SIG-M5 treated with dmso at 0.1 percent for 504 hours (cell line): ENCODE measurements around the gene ARHGAP15.
"Not testable (repeated sequence)": the region's sequence is repeated elsewhere in the genome, so short reads cannot be mapped to it uniquely, and the experiment has no call there.

Experiments used
- DNase-seq: peaks from one replicate; lab custom pipeline; 2025; ENCODE audit not compliant: unreplicated experiment; lab: John Stamatoyannopoulos, UW

The ARHGAP15 gene

DNA sequence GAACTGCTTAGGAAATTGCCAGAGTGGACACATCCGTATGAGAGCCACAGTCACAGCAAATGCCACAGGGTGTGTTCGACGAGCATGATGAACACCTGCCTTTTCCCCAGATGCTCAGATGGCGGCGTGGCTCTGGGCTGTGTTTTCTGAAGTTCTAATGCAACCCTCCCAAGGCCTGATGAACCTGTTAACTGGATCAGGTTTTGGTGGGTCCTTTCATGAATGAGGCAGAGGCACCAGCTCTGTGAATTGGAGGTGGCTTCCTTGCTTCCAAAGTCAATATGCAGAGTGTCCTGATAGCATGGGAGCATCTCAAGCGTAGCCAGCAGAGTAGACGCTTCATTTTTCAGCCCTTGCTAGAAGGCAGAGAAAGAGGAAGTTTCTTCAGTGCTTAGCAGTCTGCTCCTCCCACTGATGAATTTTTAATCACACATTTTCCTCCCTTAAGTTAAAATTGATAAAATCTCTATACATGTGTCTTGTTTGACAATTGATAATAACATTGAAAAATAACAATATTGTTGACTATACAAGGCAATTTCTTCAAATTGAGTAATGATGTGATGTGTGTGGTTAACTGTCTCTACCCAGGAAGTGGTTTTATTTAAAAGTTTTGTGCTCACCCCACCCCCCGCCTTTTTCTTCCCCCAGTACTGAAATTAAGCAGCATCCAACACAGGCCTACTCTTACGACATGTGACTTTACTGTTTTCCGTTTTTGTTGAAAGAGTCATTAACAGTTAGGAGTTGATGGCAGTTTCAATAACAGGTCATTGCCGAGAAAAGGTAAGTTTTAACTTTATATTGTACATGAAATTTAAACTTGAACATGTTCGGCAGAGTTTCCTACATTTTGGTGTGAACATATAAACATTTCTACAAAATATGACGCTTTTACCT lies at the start of gene ARHGAP15:
TSS of gene ARHGAP15 (plus strand) at position 739 of the 900 bp plus-strand sequence.
- DNase-seq: peak; percentile 98

GRCh38 chr2:143081616-143082015 lies 47.6 kb upstream of the ARHGAP15 start:
- DNase-seq: no peak

- DNase-seq: peak; percentile 67
Measured at GRCh38 chr2:143083636-143084035, 45.6 kb upstream of the ARHGAP15 start.

DNA sequence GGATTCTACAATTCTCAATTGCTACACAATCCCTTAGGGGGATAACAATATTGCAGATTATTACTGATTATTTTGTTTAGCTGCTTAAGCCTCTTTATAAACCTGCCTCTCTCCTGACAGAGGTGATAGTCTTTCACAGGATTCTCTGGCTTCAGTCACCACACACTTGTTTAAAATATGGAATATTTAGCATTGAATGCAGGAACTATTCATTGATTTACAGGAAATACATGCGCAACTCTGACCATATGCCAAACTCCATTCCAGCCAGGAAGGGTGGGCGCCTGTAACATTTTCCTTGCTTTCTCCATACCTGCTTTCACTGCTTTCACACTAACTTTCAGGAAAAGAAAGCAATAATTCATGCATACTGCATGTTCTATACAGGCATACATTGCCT lies 44.8 kb upstream of the ARHGAP15 start:
- no peak for DNase-seq

DNA sequence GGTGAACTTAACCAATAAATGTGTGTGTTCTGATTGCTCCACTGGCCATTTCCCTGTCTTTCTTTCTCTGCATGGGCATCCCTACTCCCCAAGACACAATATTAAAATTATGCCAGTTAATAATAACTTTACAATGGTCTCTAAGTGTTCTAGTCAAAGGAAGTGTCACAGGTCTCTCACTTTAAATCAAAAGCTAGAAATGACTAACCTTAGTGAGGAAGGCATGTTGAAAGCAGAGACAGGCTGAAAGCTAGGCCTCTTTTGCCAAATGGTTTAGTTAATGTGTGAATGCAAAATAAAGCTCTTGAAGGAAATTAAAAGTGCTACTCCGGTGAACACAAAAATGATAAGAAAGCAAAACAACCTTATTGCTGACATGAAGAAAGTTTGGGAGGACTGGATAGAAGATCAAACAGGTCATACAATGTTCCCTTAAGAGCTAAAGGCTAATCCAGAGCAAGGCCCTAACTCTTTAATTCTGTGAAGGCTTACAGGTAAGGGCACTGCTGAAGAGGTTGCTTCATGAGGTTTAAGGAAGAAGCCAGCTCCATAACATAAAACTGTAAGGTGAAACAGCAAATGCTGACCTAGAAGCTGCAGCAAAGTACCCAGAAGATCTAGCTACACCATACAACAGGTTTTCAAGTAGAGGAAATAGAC lies 44.0 kb upstream of the ARHGAP15 start:
- no peak for DNase-seq

DNA sequence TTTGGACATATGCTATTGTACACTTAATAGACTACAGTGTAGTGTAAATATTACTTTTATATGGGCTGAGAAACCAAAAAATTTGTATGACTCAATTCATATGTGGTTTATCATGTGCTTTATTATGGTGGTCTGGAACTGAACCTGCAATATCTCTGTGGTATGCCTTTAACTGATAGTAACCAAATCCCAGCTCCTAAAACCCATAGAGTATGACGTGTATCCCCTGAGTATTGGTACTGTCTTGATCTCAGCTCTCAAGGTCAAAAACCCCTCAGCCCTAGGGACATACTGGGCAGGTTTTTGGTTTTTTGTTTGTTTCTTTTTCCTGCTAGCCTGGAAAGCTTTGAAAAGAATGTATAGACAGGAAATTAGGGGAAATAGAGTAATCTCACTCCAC lies 42.2 kb upstream of the ARHGAP15 start:
- no peak for DNase-seq

DNA sequence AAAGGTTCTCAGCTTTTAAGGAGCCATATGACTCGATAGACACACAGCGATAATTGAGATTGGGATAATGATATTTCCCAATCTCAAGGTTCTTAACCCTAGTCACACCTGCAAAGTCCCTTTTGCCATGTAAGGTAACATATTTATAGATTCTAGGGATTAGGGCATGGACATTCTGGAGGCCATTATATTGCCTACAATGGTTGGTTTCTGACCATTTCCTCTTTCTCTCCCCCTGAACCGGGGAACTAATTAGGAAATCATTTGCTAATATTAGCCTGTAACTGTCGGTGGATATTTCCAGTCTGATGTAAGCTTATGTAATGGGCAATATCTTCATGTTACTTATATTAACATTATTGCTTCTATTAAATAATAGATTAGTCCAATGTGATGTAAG lies 40.8 kb upstream of the ARHGAP15 start:
- DNase-seq: peak; percentile 26

GRCh38 chr2:143089520-143089919 lies 39.7 kb upstream of the ARHGAP15 start:
- not testable (repeated sequence) for DNase-seq

DNA sequence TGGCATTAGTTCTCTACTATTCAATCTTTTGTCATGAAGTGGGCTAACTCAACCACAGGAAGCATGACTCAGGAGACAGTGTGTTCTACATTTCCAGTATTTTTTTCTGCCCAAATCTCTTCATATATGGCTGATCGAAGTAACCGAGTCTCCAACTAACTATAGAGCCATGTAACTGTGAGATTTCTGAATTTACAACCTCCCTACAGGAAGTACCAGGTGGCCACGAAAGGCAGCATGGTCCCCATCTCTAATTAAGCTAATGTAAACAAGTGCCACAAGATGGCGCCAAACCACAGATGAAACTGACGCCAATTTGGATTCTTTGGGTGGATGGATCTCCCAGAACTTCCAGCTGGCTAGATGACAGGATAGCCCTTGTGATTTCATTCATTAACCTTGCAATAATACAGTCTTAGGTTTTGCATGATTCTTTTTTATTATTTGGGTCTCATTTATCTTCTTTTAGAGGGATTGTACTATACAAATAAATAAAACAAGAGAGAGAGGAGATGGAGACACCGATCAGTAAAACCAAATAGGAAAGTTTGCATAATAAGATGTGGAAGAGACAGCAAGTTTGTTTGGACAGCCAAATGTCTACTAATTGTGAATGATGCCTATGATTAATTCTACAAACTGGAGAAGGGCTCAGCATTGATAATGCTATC lies 18.3 kb upstream of the ARHGAP15 start:
- peak; percentile 71 for DNase-seq

DNA sequence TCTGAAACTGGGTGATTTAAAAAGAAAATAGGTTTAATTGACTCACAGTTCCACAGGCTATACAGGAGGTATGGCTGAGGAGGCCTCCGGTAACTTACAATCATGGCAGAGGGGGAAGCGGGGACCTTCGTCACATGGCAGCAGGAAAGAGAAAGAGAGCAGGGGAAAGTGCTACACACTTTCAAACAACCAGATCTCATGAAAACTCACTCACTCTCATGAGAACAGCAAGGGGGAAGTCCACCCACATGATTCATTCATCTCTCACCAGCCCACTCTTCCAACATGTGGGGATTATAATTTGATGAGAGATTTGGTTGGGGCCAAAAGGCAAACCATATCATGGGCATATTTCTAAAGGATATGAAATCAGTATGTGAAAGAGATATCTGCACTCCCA lies 12.0 kb upstream of the ARHGAP15 start:
- DNase-seq: no peak

DNA sequence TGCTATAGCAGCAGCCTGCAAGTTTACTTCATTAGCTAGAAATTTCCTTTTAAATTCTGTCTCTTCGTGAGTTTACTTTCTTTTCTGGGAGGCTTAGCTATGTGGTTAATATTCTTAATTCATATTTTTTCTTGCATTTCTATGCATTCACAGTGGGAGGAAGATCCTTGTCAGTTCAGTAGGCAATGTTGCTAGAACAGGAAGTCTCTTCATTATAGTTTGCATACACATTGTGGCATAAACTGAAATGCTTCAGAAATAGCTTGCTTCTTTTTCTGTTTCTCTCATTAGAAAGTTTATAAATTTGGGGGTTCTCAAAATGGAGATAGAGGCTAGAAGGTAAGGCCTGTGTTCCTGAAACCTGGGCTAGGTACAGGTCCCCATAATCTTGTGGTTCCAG lies 8.1 kb upstream of the ARHGAP15 start:
- no peak for DNase-seq

GRCh38 chr2:143121957-143122356 lies 7.3 kb upstream of the ARHGAP15 start:
- DNase-seq: no peak

DNA sequence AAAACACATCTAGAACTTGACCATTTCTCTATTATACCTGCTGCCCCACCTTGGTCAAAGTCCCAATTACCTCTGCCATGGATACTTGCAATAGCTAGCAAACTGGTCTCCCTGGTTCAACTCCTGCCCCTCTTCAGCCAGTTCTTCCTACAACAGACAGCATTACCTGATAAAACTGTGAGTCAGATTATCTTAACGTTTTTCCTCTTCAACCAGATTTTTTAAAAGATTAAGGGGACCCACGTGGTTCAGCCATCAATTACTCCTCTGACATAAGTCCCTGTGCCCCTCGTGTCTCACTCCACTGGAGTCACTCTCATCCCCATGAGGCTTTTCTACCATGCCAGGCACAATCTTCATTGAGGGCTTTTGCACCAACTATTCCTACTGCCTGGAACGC lies 5.3 kb upstream of the ARHGAP15 start:
- DNase-seq: no peak

DNA sequence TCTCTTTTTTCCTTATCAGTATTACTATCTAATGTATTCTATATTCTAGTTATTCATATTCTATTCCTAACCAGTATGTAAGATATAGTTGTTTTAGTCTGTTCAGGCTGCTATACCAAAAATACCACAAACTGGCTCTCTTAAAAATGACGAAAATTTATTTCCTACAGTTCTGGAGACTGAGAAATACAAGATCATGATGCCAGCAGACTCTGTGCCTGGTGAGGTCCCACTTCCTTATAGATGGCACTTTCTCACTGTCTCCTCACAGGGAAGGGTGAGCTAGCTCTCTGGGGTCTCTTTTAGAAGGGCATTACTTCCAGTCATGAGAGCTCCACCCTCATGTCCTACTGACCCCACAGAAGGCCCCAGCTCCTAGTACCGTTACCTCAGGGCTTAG lies 4.8 kb upstream of the ARHGAP15 start:
- DNase-seq: peak; percentile 27

DNA sequence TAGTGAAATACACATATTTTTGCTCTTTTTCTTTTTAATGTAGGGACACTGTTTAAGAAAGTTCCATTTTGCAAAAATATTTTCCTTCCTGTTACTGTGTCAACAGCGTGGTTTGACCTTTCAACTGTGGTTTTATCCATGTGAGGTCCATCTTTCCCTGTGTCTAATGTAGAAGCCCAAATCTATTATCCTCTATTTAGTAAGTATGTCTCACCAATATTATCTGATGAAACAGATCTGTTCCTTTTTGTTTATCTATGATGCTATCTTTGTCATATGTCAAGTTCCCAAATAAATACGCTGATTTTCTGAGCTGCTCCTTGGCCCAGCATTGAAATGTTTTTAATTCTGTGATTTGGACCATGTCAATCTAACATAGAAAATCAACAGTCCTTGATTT lies 3.5 kb upstream of the ARHGAP15 start:
- no peak for DNase-seq

GRCh38 chr2:143132355-143132754 lies 3.1 kb downstream of the ARHGAP15 start:
- DNase-seq: peak; percentile 87

DNA sequence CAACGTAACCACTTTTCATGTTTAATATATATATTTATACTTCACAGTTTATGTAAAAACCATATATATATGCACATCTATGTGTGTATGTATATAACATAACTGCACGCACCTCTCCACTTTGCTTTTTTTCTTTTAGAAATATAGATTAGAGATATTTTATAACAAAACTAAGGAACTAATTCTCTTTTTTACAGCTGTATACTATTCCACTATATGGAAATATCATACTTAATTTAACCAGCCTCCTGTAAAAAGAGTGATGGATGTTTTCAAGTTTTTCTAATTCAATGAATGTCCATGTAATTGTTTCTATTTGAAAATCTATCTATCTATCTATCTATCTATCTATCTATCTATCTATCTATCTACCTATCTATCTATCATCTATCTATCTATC lies 4.6 kb downstream of the ARHGAP15 start:
- no peak for DNase-seq

- DNase-seq: peak; percentile 20
Measured at GRCh38 chr2:143138292-143138691, 9.1 kb downstream of the ARHGAP15 start.

GRCh38 chr2:143139835-143140393 lies 10.7 kb downstream of the ARHGAP15 start:
- DNase-seq: peak; percentile 39

DNA sequence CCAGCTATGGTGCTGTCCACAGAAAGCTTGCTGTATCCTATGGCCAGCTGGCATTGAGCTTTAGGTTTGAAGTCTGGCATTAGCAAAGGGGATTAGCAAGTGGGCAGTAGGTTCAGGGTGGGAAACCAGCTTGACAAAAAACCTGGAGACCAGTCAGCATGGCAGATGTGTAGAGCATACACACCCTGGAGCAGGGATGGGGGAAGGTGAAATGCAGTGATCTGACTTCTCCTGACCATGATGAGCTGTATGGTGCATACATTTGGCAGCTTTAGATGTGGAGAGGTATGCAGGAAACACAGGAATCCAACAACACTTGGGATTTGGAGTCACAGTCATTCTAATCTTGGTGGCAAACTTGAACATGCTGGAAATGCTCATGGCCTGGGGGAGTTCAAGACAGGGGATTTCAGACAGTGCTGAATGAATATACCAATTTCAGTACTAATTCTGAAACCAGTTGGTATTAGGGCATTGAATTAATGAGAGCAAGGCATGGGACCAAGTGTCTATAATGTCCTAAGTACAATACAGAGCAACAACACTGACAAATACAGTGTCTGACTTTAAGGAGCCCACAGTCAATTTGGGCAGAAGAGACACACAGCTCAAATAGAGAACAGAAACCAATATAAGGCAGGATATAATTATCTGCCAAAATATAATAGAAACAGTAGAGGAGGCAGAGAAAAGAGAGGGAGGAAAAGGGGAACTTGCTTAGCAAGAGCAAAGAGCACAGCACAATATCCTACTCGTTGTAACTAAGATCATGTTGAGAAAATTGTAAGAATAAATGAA lies 11.8 kb downstream of the ARHGAP15 start:
- peak; percentile 98 for DNase-seq

DNA sequence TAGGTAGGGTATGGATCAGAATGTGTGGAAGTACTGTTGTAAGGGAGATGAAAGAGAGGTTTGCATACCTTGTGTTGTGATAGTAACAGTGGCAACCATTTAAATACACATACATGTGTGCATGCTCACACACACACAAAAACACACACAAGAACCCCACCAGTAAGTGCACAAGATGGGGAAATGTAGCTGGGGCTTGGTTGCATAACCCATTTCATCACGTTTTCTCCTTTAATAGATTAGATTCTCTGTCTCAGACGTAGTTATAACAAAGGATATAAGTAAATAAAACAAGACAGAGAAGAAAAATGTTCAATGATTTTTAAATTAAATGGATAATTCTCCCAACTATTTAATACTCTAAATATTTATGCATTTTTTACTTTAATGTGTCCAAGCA lies 13.4 kb downstream of the ARHGAP15 start:
- peak; percentile 84 for DNase-seq
